Nephron (organoid): Measurements from ENCODE around the gene SRBD1.

Experiments used
- H3K27ac Mint-ChIP-seq, 3 experiments: 2 replicates each; pipeline ENCODE4 v1.8.0; 2020; ENCODE audit warnings: mixed read lengths in 3 of 3, mild to moderate bottlenecking in 2 of 3, moderate library complexity in 1 of 3
- H3K27me3 Mint-ChIP-seq: 2 replicates; pipeline ENCODE4 v1.8.0; 2021; ENCODE audit warnings: low read depth, mild to moderate bottlenecking, moderate library complexity, mixed read lengths
- H3K36me3 Mint-ChIP-seq: 2 replicates; pipeline ENCODE4 v1.8.0; 2020; ENCODE audit warnings: low read depth, mixed read lengths
- H3K4me1 Mint-ChIP-seq: 2 replicates; pipeline ENCODE4 v1.8.0; 2020; ENCODE audit warnings: mixed read lengths
- H3K4me3 Mint-ChIP-seq, 3 experiments: 2 replicates each; pipeline ENCODE4 v1.8.0; 2020; ENCODE audit warnings: mild to moderate bottlenecking in 3 of 3, mixed read lengths in 3 of 3, moderate library complexity in 2 of 3
- H3K9me3 Mint-ChIP-seq: 2 replicates; pipeline ENCODE4 v1.8.0; 2020; ENCODE audit warnings: mixed read lengths
- CTCF ChIP-seq, 3 experiments: fragments of 200-600 bp; sonication (generic); IDR thresholded peaks; one replicate each; pipeline ENCODE4 v1.5.0; 2021; ENCODE audit warnings: antibody characterized with exemption in 3 of 3; ENCODE audit not compliant: unreplicated experiment in 3 of 3

SRBD1 gene

GRCh38 chr2:45651415-45652089, 40.5 kb upstream of the SRBD1 start, which contains the start of gene PRKCE:
Gene PRKCE (plus strand): TSS chr2:45651675.
- Mint-ChIP-seq H3K9me3 (no peaks in the 10 kb centered on the region), H3K27me3 (peaks cover 53% of the 10 kb centered on the region), H3K27ac (peak within 1 kb of the TSS; percentile 90 to 94 (median 91)), H3K36me3 (no peaks in the 10 kb centered on the region), H3K4me3 (peak within 1 kb of the TSS; percentile 87 to 98 (median 95)), H3K4me1 (peaks cover 47% of the 10 kb centered on the region)
- TF ChIP-seq CTCF (IDR thresholded peaks at IDR 0.05; ENCODE audit: unreplicated experiment in 3 of 3) = no peak

GRCh38 chr2:45650851-45651414, 39.9 kb upstream of the SRBD1 start:
- peak in 2 of 3 experiments; percentile 23 to 26 for TF ChIP-seq CTCF (IDR thresholded peaks at IDR 0.05; ENCODE audit: unreplicated experiment in 3 of 3)
- Mint-ChIP-seq H3K27me3 (peaks cover 53% of the 10 kb centered on the region), H3K36me3 (no peaks in the 10 kb centered on the region), H3K4me3 (peak overlapping the region; percentile 87 to 95 (median 94)), H3K9me3 (no peaks in the 10 kb centered on the region), H3K27ac (peak overlapping the region; percentile 90 to 91 (median 90)), H3K4me1 (peaks cover 47% of the 10 kb centered on the region)

- no peak for TF ChIP-seq CTCF (IDR thresholded peaks at IDR 0.05; ENCODE audit: unreplicated experiment in 3 of 3)
- Mint-ChIP-seq H3K4me3 (peak overlapping the region; percentile 87 to 94 (median 93)), H3K4me1 (peaks cover 47% of the 10 kb centered on the region), H3K27ac (peak overlapping the region; percentile 90 to 95 (median 91)), H3K27me3 (peaks cover 57% of the 10 kb centered on the region), H3K9me3 (no peaks in the 10 kb centered on the region), H3K36me3 (no peaks in the 10 kb centered on the region)
These were observed 39.1 kb upstream of the SRBD1 start for GRCh38 chr2:45649858-45650811.

GRCh38 chr2:45649462-45649857, 38.4 kb upstream of the SRBD1 start:
- Mint-ChIP-seq H3K9me3 (no peaks in the 10 kb centered on the region), H3K4me1 (peaks cover 47% of the 10 kb centered on the region), H3K27me3 (peaks cover 56% of the 10 kb centered on the region), H3K36me3 (no peaks in the 10 kb centered on the region), H3K27ac (peak overlapping the region; percentile 77 to 95 (median 84)), H3K4me3 (peak overlapping the region; percentile 87 to 94 (median 93))
- TF ChIP-seq CTCF (IDR thresholded peaks at IDR 0.05; ENCODE audit: unreplicated experiment in 3 of 3) = no peak

- Mint-ChIP-seq H3K9me3 (no peaks in the 10 kb centered on the region), H3K4me3 (peak overlapping the region; percentile 57 to 79 (median 77)), H3K27me3 (peaks cover 54% of the 10 kb centered on the region), H3K4me1 (peaks cover 44% of the 10 kb centered on the region), H3K36me3 (no peaks in the 10 kb centered on the region), H3K27ac (peak overlapping the region in 1 of 3 experiments; percentile 53)
- TF ChIP-seq CTCF (IDR thresholded peaks at IDR 0.05; ENCODE audit: unreplicated experiment in 3 of 3) = no peak
These were observed 37.6 kb upstream of the SRBD1 start for GRCh38 chr2:45648636-45649035.
